Measurements from ENCODE around the gene HSDL1. TPM values are rescaled to one million over a fixed set of nuclear protein-coding genes. Genes with fewer than 3 reads are reported as not detected.

The HSDL1 gene
- total RNA-seq, 1 donor from 2014 or later: 29.2 TPM

DNA sequence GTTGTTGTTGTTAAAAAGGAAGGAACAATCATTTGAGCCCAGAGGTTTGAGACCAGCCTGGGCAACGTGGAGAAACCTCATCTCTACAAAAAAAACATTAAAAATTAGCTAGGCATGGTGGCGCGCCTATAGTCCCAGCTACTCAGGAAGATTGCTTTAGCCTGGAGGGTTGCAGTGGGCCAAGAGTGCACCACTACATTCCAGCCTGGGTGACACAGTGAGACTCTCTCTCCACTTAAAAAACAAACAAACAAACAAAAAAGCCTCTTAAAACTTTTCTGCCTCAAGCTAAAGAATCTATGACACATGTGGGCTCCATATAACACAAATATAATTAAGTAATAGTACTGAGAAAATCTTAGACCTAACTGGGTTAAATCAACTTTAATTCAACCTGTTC lies 40.7 kb downstream of the HSDL1 start:
- no peak for DNase-seq (ENCODE audit: low read depth)
- H4K20me1 ChIP-seq (ENCODE audit: insufficient read depth, low read length): peaks cover 75% of the 10 kb centered on the region
- no peak for TF ChIP-seq EZH2 (IDR thresholded peaks at IDR 0.05; ENCODE audit: insufficient read depth, low read length)
- TF ChIP-seq, protein P1, sequence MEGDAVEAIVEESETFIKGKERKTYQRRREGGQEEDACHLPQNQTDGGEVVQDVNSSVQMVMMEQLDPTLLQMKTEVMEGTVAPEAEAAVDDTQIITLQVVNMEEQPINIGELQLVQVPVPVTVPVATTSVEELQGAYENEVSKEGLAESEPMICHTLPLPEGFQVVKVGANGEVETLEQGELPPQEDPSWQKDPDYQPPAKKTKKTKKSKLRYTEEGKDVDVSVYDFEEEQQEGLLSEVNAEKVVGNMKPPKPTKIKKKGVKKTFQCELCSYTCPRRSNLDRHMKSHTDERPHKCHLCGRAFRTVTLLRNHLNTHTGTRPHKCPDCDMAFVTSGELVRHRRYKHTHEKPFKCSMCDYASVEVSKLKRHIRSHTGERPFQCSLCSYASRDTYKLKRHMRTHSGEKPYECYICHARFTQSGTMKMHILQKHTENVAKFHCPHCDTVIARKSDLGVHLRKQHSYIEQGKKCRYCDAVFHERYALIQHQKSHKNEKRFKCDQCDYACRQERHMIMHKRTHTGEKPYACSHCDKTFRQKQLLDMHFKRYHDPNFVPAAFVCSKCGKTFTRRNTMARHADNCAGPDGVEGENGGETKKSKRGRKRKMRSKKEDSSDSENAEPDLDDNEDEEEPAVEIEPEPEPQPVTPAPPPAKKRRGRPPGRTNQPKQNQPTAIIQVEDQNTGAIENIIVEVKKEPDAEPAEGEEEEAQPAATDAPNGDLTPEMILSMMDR (IDR thresholded peaks at IDR 0.05; ENCODE audit: insufficient read depth, low read depth, low read length): no peak
- H3K27ac ChIP-seq (ENCODE audit: low read depth, low read length): no peak overlapping the region
- H3K4me1 Mint-ChIP-seq (ENCODE audit: low read depth, unreplicated experiment): peaks cover 15% of the 10 kb centered on the region
- no peak overlapping the region for H3K27ac Mint-ChIP-seq (ENCODE audit: unreplicated experiment)
- peaks cover 7% of the 10 kb centered on the region for H3K4me1 ChIP-seq (ENCODE audit: insufficient read depth, low read length)
- no peaks in the 10 kb centered on the region for H3K27me3 Mint-ChIP-seq (ENCODE audit: low read depth, unreplicated experiment)
- H3K9me3 ChIP-seq (ENCODE audit: insufficient read depth, low read depth, low read length): no peaks in the 10 kb centered on the region
- peaks cover 74% of the 10 kb centered on the region for H3K79me2 ChIP-seq (ENCODE audit: insufficient read depth, low read length)
- no peak overlapping the region for H3K4me3 Mint-ChIP-seq (ENCODE audit: unreplicated experiment)
- no peaks in the 10 kb centered on the region for H3K36me3 ChIP-seq (ENCODE audit: insufficient read depth, low read length)
- FAIRE-seq: no peak
- peaks cover 2% of the 10 kb centered on the region for H3K9me3 Mint-ChIP-seq (ENCODE audit: unreplicated experiment)
- H3K9ac ChIP-seq (ENCODE audit: low read length): no peak overlapping the region
- no peak overlapping the region for H3K4me3 ChIP-seq (ENCODE audit: insufficient read depth, low read depth, low read length)
- H3K4me2 ChIP-seq (ENCODE audit: low read length): no peak overlapping the region
- peaks cover 10% of the 10 kb centered on the region for H3K36me3 Mint-ChIP-seq (ENCODE audit: low read depth, unreplicated experiment)
- no peak overlapping the region for H2AFZ ChIP-seq (ENCODE audit: low read depth, low read length)
- H3K27me3 ChIP-seq (ENCODE audit: insufficient read depth, low read length): no peaks in the 10 kb centered on the region

DNA sequence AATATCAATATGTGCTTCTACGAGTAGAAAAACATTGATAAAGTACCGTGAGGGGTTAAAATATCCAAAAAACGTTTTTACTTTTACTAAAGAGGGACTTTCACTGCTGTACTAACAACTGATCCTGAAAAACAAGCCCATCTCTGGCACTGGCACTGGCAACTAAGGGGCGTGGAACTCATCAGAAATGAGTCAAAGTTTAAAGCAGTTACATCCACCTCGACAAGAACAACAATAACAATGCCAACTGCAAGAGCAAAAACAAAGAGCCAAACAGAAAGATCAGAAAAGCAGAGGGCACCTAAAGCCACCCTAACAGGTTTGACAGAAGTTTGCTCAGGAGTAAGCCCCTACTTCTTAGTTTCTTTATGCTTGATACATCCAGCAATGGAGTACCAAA lies 41.3 kb downstream of the HSDL1 start:
- no peak for TF ChIP-seq EZH2 (IDR thresholded peaks at IDR 0.05; ENCODE audit: insufficient read depth, low read length)
- TF ChIP-seq, protein P1 (IDR thresholded peaks at IDR 0.05; ENCODE audit: insufficient read depth, low read depth, low read length): no peak
- Histone ChIP-seq H3K4me3 (ENCODE audit: insufficient read depth, low read depth, low read length) (no peak overlapping the region), H3K4me2 (ENCODE audit: low read length) (no peak overlapping the region), H3K79me2 (ENCODE audit: insufficient read depth, low read length) (peaks cover 68% of the 10 kb centered on the region), H2AFZ (ENCODE audit: low read depth, low read length) (no peak overlapping the region), H3K36me3 (ENCODE audit: insufficient read depth, low read length) (no peaks in the 10 kb centered on the region), H4K20me1 (ENCODE audit: insufficient read depth, low read length) (peaks cover 70% of the 10 kb centered on the region), H3K9ac (ENCODE audit: low read length) (no peak overlapping the region), H3K4me1 (ENCODE audit: insufficient read depth, low read length) (peaks cover 13% of the 10 kb centered on the region), H3K27ac (ENCODE audit: low read depth, low read length) (no peak overlapping the region), H3K9me3 (ENCODE audit: insufficient read depth, low read depth, low read length) (no peaks in the 10 kb centered on the region), H3K27me3 (ENCODE audit: insufficient read depth, low read length) (no peaks in the 10 kb centered on the region)
- peaks cover 10% of the 10 kb centered on the region for H3K36me3 Mint-ChIP-seq (ENCODE audit: low read depth, unreplicated experiment)
- H3K27ac Mint-ChIP-seq (ENCODE audit: unreplicated experiment): no peak overlapping the region
- no peak overlapping the region for H3K4me3 Mint-ChIP-seq (ENCODE audit: unreplicated experiment)
- DNase-seq (ENCODE audit: low read depth) (no peak), FAIRE-seq (no peak)
- no peaks in the 10 kb centered on the region for H3K27me3 Mint-ChIP-seq (ENCODE audit: low read depth, unreplicated experiment)
- H3K9me3 Mint-ChIP-seq (ENCODE audit: unreplicated experiment): peaks cover 2% of the 10 kb centered on the region
- H3K4me1 Mint-ChIP-seq (ENCODE audit: low read depth, unreplicated experiment): peaks cover 16% of the 10 kb centered on the region

GRCh38 chr16:84098939-84099338 lies 46.0 kb downstream of the HSDL1 start:
- Mint-ChIP-seq H3K4me1 (ENCODE audit: low read depth, unreplicated experiment) (peaks cover 15% of the 10 kb centered on the region), H3K9me3 (ENCODE audit: unreplicated experiment) (no peaks in the 10 kb centered on the region), H3K27me3 (ENCODE audit: low read depth, unreplicated experiment) (no peaks in the 10 kb centered on the region), H3K4me3 (ENCODE audit: unreplicated experiment) (no peak overlapping the region), H3K36me3 (ENCODE audit: low read depth, unreplicated experiment) (peaks cover 9% of the 10 kb centered on the region), H3K27ac (ENCODE audit: unreplicated experiment) (peak overlapping the region; percentile 41)
- Histone ChIP-seq H3K9ac (ENCODE audit: low read length) (no peak overlapping the region), H2AFZ (ENCODE audit: low read depth, low read length) (no peak overlapping the region), H4K20me1 (ENCODE audit: insufficient read depth, low read length) (peaks cover 57% of the 10 kb centered on the region), H3K79me2 (ENCODE audit: insufficient read depth, low read length) (peaks cover 32% of the 10 kb centered on the region), H3K36me3 (ENCODE audit: insufficient read depth, low read length) (peaks cover 24% of the 10 kb centered on the region), H3K4me1 (ENCODE audit: insufficient read depth, low read length) (peaks cover 15% of the 10 kb centered on the region), H3K4me2 (ENCODE audit: low read length) (peak overlapping the region; percentile 64), H3K4me3 (ENCODE audit: insufficient read depth, low read depth, low read length) (no peak overlapping the region), H3K9me3 (ENCODE audit: insufficient read depth, low read depth, low read length) (no peaks in the 10 kb centered on the region), H3K27me3 (ENCODE audit: insufficient read depth, low read length) (no peaks in the 10 kb centered on the region), H3K27ac (ENCODE audit: low read depth, low read length) (peak overlapping the region; percentile 15)
- DNase-seq (ENCODE audit: low read depth) (peak; percentile 36), FAIRE-seq (no peak)
- TF ChIP-seq, protein P1 (IDR thresholded peaks at IDR 0.05; ENCODE audit: insufficient read depth, low read depth, low read length): no peak
- no peak for TF ChIP-seq EZH2 (IDR thresholded peaks at IDR 0.05; ENCODE audit: insufficient read depth, low read length)

Data from astrocyte (in vitro differentiated cells and primary cell).